NCI-H748 (cell line): ENCODE measurements around the gene EPC2.
A peak's percentile ranks its signal among the peaks of the same experiment; 100 is the strongest.

Experiments used
- DNase-seq: peaks from one replicate; lab custom pipeline; 2025; ENCODE audit not compliant: unreplicated experiment; lab: John Stamatoyannopoulos, UW

EPC2 gene

DNA sequence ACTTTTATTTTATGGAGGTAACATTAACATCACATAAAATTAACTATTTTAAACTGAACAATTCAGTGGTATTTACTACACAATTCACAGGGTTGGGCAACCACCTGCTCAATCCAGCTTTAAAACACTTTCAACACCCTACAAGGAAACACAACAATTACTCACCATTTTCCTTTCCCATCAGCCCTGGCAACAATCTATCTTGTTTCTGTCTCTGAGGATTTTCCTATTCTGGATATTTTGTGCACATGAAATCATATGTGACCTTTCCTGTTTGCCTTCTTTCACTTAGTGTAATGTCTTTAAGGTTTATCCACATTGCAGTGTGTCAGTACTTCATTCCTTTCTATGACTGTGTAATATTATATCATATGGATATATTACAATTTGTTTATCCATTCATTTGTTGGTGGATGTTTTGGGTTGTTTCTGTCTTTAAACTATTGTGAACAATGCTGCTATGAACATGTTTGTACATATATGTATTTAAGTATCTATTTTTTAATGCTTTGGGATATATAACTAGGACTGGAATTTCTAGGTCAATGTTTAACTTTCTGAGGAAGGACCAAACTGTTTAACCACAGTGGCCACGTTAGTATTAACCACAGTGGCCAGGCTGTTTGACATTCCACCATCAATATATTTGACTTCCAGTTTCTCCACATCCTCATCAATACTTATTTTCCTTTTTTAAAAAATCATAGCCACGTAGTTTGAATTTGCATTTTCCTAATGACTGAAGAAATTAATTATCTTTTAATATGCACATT is 158.1 kb downstream of the EPC2 start:
- no peak for DNase-seq

DNA sequence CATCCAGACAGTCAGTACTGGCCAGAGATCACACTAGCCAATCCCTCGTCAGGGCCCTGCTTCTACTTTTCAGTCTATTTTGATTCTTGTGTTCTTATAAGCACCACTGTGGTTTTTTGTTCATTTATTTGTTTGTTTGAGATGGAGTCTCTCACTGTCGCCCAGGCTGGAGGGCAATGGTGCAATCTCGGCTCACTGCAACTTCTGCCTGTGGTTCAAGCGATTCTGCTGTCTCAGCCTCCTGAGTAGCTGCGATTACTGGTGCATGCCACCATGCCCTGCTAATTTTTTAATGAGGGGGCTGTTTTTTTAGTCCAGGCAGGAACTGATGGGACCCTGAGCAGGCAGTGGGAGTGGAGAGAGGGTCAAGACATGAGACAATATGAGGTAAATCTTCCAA is 165.5 kb downstream of the EPC2 start:
- DNase-seq: no peak

DNA sequence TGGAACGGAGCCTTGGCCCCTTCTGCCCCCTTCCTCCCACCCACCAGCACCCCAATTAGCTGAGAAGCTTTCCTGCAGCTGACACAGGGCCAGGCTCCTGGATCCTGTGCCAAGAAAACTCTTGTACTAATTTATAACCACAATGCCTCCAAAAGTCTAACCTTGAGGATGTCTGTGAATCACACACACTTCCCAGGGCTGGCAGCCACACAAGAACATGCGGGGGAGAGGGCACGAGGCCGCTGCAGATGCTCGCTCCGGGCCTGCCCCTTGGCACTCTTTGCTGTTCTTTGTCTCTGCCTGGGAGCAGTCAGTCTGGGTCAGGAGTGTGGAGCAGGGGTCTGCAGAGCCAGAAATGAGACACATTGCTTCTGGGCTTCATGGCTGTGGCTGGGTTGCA is 167.8 kb downstream of the EPC2 start:
- no peak for DNase-seq

DNA sequence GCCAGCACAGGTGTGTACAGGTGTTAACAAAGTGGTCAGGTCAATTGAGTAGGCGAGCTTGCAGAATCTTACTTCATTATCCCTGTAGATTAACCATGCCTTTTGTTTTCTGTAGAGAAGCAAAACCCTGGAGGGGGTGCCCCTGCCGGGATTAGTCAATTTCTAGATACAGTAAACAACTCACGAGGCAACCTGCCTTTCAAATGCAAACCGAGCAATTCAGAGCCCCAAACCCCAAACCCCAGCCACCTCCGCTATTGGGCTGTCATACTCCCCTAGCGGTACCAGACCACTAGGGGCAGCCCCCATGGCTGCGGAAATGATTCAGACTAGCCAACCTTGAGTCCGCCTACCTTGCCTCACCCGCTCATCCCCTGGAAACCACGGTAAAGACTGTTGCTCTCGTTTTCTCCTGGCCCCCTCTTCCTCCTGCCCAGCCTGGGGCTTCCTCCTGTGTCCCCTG is 169.1 kb downstream of the EPC2 start:
- DNase-seq: peak; percentile 11

DNA sequence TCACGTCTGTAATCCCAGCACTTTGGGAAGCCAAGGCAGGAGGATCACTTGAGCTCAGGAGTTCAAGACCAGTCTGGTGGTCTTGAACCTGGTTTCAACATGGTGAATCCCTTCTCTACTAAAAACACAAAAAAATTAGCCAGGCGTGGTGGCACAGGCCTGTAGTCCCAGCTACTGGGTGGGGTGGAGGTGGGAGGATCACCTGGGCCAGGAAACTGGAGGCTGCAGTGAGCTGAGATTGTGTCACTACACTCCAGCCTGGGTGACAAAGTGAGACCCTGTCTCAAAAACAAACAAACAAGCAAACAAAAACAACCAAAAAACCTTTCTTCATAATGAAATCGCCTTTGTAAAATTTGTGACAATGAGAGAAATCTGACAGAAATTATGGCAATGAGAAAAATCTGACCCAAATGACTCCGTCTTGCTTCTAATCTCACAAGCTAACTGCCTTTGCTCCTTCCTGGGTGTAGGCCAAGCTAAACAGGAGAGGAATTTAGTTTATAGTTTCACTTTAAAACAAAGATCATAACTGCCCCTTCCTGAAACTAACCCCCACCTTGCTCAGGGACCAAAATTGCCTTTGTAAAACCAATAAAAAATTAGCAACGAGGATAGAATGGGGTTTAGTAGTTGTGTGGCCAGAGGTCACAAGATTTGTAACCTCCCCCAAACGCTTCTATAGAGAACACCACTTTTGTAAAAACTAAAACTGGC is 169.8 kb downstream of the EPC2 start:
- no peak for DNase-seq

DNA sequence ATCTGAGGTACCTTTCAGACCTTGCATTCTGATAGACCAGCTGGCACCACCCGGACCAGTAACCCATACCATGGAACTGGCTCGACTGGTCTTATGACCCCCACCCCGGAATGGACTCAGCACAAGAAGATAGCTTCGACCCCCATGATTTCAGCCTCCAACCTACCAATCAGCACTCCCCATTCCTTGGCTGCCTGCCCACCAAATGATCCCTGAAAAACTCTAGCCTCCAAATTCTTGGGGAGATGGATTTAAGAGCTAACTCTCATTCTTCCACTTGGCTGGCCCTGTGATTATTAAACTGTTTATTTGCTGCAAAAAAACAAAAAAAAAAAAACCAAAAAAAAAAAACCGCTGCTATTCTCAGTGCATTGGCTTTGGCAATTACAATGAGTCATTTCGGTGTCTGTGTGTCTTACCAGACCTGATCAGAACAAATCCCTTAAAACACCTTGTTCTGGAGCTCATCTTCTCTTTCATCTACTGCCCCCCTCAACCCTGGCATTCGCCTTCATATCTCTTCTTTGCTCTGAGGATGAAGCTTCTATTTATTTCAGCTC is 170.4 kb downstream of the EPC2 start:
- no peak for DNase-seq

DNA sequence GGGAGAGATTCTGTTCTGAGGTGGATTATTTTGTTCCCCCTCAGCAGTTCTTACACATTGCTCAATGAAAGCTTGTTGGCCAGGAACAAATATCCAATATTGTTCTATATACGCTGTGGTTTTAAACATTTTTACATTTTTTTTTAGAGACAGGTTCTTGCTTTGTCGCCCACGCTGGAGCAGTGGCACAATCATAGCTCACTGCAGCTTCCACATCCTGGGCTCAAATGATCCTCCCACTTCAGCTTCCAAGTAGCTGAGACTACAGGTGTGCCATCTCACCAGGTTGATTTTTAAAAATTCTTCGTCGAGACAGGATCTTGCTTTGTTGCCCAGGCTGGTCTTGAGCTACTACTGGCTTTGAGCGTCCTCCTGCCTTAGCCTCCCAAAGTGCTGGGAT is 171.6 kb downstream of the EPC2 start:
- DNase-seq: no peak

DNA sequence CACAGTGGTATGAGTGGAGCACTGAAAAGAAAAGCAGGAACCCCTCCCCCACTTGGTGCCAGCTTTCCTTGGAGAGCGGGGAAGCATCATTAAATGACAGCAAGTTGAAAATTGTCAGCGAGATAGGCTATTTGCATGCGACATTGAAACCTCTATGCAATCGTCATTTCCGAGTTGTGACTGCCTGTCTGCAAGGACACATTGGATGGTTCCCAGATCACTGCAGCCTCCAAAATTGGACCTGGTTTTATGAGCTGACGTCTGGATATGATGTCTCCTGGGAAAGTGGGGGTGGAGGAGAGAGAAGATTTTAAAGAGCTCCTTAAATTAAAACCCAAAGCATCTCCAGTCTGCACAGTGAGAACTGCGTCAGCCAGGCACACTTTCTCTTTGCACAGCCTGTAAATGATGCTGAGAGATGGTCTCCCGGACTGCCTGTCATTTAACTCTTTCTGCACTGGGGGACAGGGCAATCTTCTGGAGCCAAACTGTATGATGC is 172.7 kb downstream of the EPC2 start:
- DNase-seq: peak; percentile 53

DNA sequence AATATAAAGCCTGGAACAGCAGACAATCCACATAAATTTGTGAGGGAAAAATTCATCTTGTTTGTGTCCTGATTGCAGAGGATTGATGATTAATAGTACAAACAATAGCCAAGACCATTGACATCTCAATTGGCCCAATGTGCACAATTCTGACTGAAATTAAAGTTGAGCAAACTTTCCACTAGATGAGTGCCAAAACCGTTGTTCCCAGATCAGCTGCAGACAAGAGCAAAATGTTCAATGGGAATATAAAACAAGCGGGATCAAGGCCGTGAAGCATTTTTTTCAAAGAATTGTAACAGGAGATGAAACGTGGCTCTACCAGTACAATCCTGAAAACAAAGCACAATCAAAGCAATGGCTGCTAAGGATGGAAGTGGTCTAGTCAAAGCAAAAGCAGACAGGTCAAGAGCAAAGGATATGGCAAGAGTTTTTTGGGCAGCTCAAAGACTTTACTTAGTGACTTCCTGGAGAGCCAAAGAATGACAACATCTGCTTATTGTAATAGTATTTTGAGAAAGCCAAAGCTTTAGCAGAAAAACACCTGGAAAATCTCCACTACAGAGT is 174.6 kb downstream of the EPC2 start:
- peak; percentile 14 for DNase-seq

DNA sequence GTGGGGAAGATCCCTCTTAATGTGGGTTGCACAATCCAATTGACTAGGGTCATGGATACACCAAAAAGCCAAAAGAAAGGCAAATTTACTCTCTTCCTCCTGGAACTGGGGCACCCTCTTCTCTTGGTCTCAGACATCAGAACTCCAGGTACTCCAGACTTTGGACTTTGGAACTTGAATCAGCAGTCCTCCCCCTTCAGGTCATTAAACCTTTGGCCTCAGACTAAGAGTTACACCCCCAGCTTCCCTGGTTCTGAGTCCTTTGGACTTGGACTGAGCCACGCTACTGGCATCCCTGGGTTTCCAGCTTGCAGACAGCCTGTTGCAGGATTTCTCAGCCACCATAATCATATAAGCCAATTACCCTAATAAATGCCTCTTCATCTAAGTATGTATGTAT is 179.6 kb downstream of the EPC2 start:
- DNase-seq: no peak

DNA sequence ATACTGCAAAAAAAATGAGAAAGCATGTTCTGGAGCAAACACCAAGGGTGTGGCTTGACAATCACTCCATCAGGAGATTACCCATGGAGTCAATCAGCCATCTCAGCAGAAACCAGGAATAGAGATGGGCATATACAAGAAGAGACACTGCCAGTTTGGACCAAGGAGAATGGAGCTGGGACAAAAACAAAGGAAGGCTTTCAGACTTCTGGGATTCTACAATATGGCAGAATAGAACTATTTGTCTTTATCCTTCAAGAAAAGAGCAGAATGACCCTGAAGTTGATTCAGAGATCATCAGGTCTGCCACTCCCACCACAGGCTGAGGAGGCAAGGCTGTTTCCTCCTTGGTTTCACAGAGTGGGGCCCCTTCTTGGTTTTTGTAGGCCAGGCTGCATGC is 182.2 kb downstream of the EPC2 start:
- no peak for DNase-seq

DNA sequence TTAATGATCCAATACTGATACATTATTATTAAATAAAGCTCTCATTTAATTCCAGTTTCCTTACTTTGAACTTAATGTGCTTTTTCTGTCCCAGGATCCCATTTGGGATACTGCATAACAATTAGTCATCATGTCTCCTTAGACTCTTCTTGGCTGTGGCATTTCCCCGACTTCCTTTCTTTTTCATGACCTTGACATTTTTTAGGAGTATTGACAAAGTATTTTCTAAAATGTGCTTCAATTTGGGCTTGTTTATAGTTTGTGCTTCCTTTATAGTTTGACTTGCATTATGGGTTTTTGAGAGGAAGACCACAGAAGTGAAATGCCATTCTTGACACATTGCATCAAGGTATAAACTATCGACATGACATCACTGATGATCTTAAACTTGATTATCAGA is 184.4 kb downstream of the EPC2 start:
- DNase-seq: no peak

DNA sequence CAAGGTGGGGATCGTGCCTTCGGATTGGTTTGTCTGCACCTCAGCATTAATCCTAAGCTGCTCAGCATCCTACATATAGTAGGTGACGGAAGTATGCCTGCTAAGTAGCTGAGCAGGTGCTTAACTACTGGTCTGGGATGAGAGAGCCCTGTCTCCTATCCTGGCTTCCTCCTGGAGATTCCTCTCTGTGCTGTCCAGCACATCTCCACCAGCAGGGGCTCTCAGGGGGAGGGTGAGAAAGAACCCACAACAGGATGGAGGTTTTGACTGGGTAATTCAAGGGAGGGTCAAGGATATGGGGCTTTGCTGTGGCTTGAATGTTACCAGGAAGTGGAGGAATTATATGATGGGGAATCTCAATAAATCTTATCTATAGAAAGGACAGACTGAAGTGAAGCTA is 185.1 kb downstream of the EPC2 start:
- no peak for DNase-seq

DNA sequence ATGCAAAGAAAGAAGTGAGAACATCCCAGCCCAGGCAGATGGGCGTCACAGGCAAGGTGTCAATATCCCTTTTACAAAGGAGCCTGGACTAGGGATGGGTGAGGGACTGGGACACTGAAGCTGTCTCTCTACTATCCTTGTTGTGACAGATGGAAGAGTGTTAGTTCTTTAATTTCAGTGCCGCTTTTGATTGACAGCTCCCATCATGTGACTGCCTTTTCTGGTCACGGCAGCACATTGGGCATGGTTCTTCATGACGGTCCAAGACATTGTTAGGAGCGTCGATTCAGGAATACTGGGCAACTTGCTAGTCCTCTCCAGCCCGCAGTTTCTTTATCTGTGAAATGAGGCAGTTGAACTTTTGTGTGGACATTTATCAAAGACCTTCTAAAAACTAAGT is 188.1 kb downstream of the EPC2 start:
- no peak for DNase-seq
